Fibroblast of lung (primary cell): ENCODE measurements around the gene HOXB5. TPM values are rescaled to one million over a fixed set of nuclear protein-coding genes. Genes with fewer than 3 reads are reported as not detected.

Experiments used
- DNase-seq, 2 donors: peaks; one replicate each; pipeline versions ENCODE4 v3.0.0 to v3.0.0-alpha.2; 2010; ENCODE audit warnings: low read depth in 2 of 2
- H2AFZ ChIP-seq: 2 replicates; pipeline ENCODE4 v1.5.1; 2012; ENCODE audit warnings: low read length, control low read depth, inconsistent platforms
- H3K27ac ChIP-seq: 2 replicates; pipeline ENCODE4 v1.5.1; 2011; ENCODE audit warnings: low read length, control low read depth; ENCODE audit not compliant: insufficient read depth
- H3K27me3 ChIP-seq: 2 replicates; pipeline ENCODE4 v1.5.1; 2011; ENCODE audit warnings: mild to moderate bottlenecking, low read length; ENCODE audit not compliant: control insufficient read depth, insufficient read depth
- H3K36me3 ChIP-seq: 2 replicates; pipeline ENCODE4 v1.5.1; 2011; ENCODE audit warnings: low read length; ENCODE audit not compliant: control insufficient read depth, insufficient read depth
- H3K4me1 ChIP-seq: 2 replicates; pipeline ENCODE4 v1.5.1; 2011; ENCODE audit warnings: low read length; ENCODE audit not compliant: control insufficient read depth, insufficient read depth; ENCODE audit errors: extremely low read depth
- H3K4me2 ChIP-seq: 2 replicates; pipeline ENCODE4 v1.5.1; 2011; ENCODE audit warnings: low read length, control low read depth; ENCODE audit not compliant: insufficient read depth; ENCODE audit errors: extremely low read depth
- H3K4me3 ChIP-seq, 4 experiments: fragments of 200-600 bp in 1 of 4; sonication (generic) in 1 of 4; replicated peaks in 1 of 4; 2 replicates each; pipeline ENCODE4 v1.5.1; 2011 to 2016; ENCODE audit warnings: low read length in 4 of 4, low read depth in 3 of 4, mild to moderate bottlenecking in 3 of 4, control low read depth in 2 of 4, inconsistent platforms in 1 of 4, mixed read lengths in 1 of 4; ENCODE audit not compliant: insufficient read depth in 1 of 4; ENCODE audit errors: control extremely low read depth in 1 of 4
- H3K79me2 ChIP-seq: 2 replicates; pipeline ENCODE4 v1.5.1; 2012; ENCODE audit warnings: mild to moderate bottlenecking, low read length, inconsistent platforms; ENCODE audit not compliant: control insufficient read depth, insufficient read depth
- H3K9ac ChIP-seq: 2 replicates; pipeline ENCODE4 v1.5.1; 2011; ENCODE audit warnings: mild to moderate bottlenecking, low read length, control low read depth; ENCODE audit not compliant: insufficient read depth
- H3K9me3 ChIP-seq: 2 replicates; pipeline ENCODE4 v1.5.1; 2012; ENCODE audit warnings: low read depth, low read length; ENCODE audit not compliant: control insufficient read depth, insufficient read depth
- H4K20me1 ChIP-seq: 2 replicates; pipeline ENCODE4 v1.5.1; 2011; ENCODE audit warnings: low read length; ENCODE audit not compliant: control insufficient read depth, insufficient read depth; ENCODE audit errors: extremely low read depth
- EZH2 ChIP-seq: IDR thresholded peaks from 2 replicates; pipeline ENCODE4 v1.5.1; 2012; ENCODE audit warnings: low read length, control low read depth, mild to moderate bottlenecking; ENCODE audit errors: missing control alignments
- polyA plus RNA-seq, 2 donors: library from polyadenylated mRNA; depleted of rRNA in 1 of 2; stranded (reverse) in 1 of 2; unstranded in 1 of 2; fragments of >200 nt; gene quantifications; 2 replicates each; pipeline ENCODE4 v1.2.1, GENCODE V29; 2011 to 2012; ENCODE audit warnings: missing spikeins in 1 of 2
- total RNA-seq: library from RNA; depleted of rRNA; stranded (reverse); fragments of >200 nt; gene quantifications from 2 replicates; pipeline ENCODE4 v1.2.1, GENCODE V29; 2014
- TF ChIP-seq, protein P1 (sequence below), 2 donors: IDR thresholded peaks in 1 of 2; conservative IDR thresholded peaks in 1 of 2; 1 replicate in 1 of 2; 2 replicates in 1 of 2; pipeline ENCODE4 v1.5.1; 2011 to 2012; ENCODE audit warnings: low read length in 2 of 2, control low read depth in 1 of 2, inconsistent platforms in 1 of 2, low read depth in 1 of 2, mild to moderate bottlenecking in 1 of 2

Gene HOXB5
- total and polyA plus RNA-seq, 2 donors (not counting 1 experiment from before 2014, with no cell fraction given) = 2.1 to 9.4 TPM

DNA sequence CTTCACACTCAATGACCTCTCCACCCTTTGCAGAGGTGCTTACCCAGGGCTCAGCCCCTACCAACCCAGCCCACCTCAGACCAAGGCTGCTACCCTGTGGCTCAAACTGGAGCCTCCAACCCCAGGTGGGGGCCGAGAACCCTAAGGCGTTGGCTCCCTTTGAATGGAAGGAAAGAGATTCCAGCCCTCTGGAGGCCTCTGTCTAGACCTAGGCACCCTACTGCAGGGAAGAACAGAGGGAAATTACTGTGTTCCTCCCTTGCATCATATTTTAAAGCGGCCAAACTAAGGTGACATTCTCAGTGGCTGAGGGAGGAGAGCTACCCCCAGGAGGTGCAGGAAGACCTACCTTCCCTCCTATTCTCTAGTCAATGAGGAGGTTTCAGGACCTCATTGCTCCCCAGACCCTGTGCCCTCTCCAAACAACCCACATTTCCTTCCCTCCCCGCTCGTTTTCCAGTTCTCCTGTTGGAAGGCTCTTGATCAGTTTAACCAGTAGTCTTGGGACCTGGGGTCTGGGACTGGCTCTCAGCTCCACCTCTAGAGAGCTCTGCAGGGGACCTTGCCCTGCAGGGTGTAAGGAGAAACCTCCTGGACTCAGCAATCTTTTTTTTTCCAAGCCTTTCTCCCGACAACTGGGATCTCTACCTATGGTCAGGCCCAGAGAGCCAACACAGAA, 27.0 kb upstream of the HOXB5 start:
- H3K4me1 ChIP-seq = peaks cover 4% of the 10 kb centered on the region
- H3K27me3 ChIP-seq = peaks cover 95% of the 10 kb centered on the region
- DNase-seq = no peak
- no peak overlapping the region for H3K9ac ChIP-seq
- no peak overlapping the region for H2AFZ ChIP-seq
- H3K9me3 ChIP-seq = no peaks in the 10 kb centered on the region
- H3K36me3 ChIP-seq = no peaks in the 10 kb centered on the region
- H3K79me2 ChIP-seq = no peaks in the 10 kb centered on the region
- no peak overlapping the region for H3K4me2 ChIP-seq
- H4K20me1 ChIP-seq = peaks cover 2% of the 10 kb centered on the region
- H3K4me3 ChIP-seq = no peak overlapping the region
- no peak overlapping the region for H3K27ac ChIP-seq
- TF ChIP-seq, protein P1, sequence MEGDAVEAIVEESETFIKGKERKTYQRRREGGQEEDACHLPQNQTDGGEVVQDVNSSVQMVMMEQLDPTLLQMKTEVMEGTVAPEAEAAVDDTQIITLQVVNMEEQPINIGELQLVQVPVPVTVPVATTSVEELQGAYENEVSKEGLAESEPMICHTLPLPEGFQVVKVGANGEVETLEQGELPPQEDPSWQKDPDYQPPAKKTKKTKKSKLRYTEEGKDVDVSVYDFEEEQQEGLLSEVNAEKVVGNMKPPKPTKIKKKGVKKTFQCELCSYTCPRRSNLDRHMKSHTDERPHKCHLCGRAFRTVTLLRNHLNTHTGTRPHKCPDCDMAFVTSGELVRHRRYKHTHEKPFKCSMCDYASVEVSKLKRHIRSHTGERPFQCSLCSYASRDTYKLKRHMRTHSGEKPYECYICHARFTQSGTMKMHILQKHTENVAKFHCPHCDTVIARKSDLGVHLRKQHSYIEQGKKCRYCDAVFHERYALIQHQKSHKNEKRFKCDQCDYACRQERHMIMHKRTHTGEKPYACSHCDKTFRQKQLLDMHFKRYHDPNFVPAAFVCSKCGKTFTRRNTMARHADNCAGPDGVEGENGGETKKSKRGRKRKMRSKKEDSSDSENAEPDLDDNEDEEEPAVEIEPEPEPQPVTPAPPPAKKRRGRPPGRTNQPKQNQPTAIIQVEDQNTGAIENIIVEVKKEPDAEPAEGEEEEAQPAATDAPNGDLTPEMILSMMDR (conservative IDR thresholded peaks at IDR 0.05 in 1 of 2, IDR thresholded peaks at IDR 0.05 in 1 of 2; ENCODE audit: low read depth in 1 of 2, low read length in 2 of 2) = no peak
- TF ChIP-seq EZH2 = no peak

DNA sequence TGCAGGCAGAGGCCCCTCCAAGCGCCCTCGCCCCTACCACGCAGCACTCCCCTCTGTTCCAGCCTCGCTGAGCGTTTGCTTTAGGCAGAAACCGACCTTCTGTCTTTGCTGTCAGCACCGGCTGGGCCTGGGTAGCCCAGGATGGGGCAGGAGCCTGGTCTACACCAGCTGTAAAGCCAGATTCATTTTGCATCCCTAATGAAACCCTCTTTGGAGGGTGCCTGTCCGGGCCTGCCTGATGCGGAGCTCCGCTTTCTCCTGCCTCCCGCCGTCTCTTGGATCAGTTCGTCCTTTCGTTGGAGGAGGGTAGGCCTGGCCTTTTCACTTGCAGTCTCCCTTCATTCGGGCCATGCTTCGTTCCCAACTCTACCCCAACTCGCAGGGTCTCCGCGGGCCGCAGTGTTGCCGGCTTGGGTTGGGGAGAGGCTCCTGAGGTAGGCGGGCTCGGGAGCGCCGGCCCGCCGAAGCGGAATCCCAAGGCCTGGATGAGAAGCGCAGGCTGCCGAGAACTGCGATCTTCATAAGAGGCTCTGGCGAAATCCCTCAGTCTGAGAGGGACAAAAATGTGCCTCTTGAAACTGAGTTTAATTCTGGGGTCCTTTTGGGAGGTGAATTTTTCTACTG, 26.4 kb upstream of the HOXB5 start:
- Histone ChIP-seq H2AFZ (no peak overlapping the region), H4K20me1 (peaks cover 2% of the 10 kb centered on the region), H3K9me3 (no peaks in the 10 kb centered on the region), H3K36me3 (no peaks in the 10 kb centered on the region), H3K4me3 (no peak overlapping the region), H3K27ac (no peak overlapping the region), H3K4me2 (no peak overlapping the region), H3K79me2 (no peaks in the 10 kb centered on the region), H3K9ac (no peak overlapping the region), H3K4me1 (peaks cover 1% of the 10 kb centered on the region), H3K27me3 (peaks cover 94% of the 10 kb centered on the region)
- TF ChIP-seq, protein P1 (conservative IDR thresholded peaks at IDR 0.05 in 1 of 2, IDR thresholded peaks at IDR 0.05 in 1 of 2; ENCODE audit: low read depth in 1 of 2, low read length in 2 of 2) = no peak
- peak; percentile 81 for TF ChIP-seq EZH2
- DNase-seq = no peak

DNA sequence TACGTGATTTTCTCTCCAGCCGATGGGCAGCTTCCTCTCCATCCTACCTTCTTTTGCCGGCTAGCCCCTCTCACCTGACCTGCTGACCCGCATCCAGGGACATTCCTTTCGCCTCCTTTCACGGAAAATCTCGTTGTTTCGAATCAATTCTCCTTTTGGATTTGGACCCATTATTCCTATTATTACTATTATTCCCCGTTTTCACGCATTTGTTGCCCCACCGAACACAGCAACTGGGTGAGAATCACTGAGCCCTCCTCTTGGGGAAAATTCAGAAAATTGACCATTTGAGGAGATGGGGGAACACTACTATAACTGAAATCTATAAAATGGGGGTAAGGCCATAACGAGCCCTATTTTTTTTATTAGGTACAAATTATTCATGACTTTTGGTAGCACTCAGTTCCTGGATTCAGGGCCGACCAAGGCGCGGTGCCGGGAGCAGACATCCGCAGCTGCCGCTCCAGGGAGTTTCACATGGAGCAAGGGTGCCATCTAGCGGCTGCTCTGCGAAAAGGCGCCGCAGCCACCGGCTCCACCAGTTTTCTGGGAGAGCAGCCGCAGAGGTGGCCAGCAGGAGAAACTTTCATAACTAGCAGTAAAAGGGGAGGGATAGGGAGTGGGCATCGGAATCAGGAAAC, 24.8 kb upstream of the HOXB5 start:
- no peak overlapping the region for H3K9ac ChIP-seq
- H3K79me2 ChIP-seq = no peaks in the 10 kb centered on the region

More for the DNA sequence above, 24.8 kb upstream of the HOXB5 start:
- no peaks in the 10 kb centered on the region for H3K4me1 ChIP-seq
- TF ChIP-seq, protein P1 (conservative IDR thresholded peaks at IDR 0.05 in 1 of 2, IDR thresholded peaks at IDR 0.05 in 1 of 2; ENCODE audit: low read depth in 1 of 2, low read length in 2 of 2) = peak; percentile 78 to 84
- no peak for TF ChIP-seq EZH2
- H3K36me3 ChIP-seq = no peaks in the 10 kb centered on the region
- no peaks in the 10 kb centered on the region for H4K20me1 ChIP-seq
- peak overlapping the region; percentile 87 for H3K4me2 ChIP-seq
- peak; percentile 56 to 85 for DNase-seq
- no peak overlapping the region for H2AFZ ChIP-seq
- H3K27ac ChIP-seq = no peak overlapping the region
- peak overlapping the region in 3 of 4 experiments; percentile 2 to 42 (median 34) for H3K4me3 ChIP-seq
- no peaks in the 10 kb centered on the region for H3K9me3 ChIP-seq
- H3K27me3 ChIP-seq = peaks cover 90% of the 10 kb centered on the region
